ENCODE measurements around the gene NRXN2. TPM values are rescaled to one million over a fixed set of nuclear protein-coding genes. Genes with fewer than 3 reads are reported as not detected.
A peak's percentile ranks its signal among the peaks of the same experiment; 100 is the strongest.

Gene NRXN2
- total RNA-seq, 1 experiment from 2014 or later = not detected

- no peak for DNase-seq (ENCODE audit: low read depth)
Measured at GRCh38 chr11:64628596-64628995, 94.4 kb downstream of the NRXN2 start.

- no peak for DNase-seq (ENCODE audit: low read depth)
Measured at GRCh38 chr11:64627371-64627770, 95.6 kb downstream of the NRXN2 start.

GRCh38 chr11:64626637-64627036, 96.4 kb downstream of the NRXN2 start:
- no peak for DNase-seq (ENCODE audit: low read depth)

- no peak for DNase-seq (ENCODE audit: low read depth)
Measured at GRCh38 chr11:64624883-64625481, 98.0 kb downstream of the NRXN2 start.

- DNase-seq (ENCODE audit: low read depth) = no peak
Measured at GRCh38 chr11:64622681-64623080, 100.3 kb downstream of the NRXN2 start.

GRCh38 chr11:64621283-64622019, 101.5 kb downstream of the NRXN2 start:
- DNase-seq (ENCODE audit: low read depth) = no peak

- DNase-seq (ENCODE audit: low read depth) = peak; percentile 56
Measured at GRCh38 chr11:64620381-64620971, 102.5 kb downstream of the NRXN2 start.

- peak; percentile 46 for DNase-seq (ENCODE audit: low read depth)
Measured at GRCh38 chr11:64619811-64620380, 103.1 kb downstream of the NRXN2 start.

- DNase-seq (ENCODE audit: low read depth) = no peak
Measured at GRCh38 chr11:64619196-64619595, 103.8 kb downstream of the NRXN2 start.

GRCh38 chr11:64616817-64617216, 106.2 kb downstream of the NRXN2 start:
- DNase-seq (ENCODE audit: low read depth) = no peak

GRCh38 chr11:64614917-64615316, 108.1 kb downstream of the NRXN2 start:
- no peak for DNase-seq (ENCODE audit: low read depth)

GRCh38 chr11:64613648-64614047, 109.3 kb downstream of the NRXN2 start:
- DNase-seq (ENCODE audit: low read depth) = no peak

- peak; percentile 52 for DNase-seq (ENCODE audit: low read depth)
Measured at GRCh38 chr11:64611869-64612646, 110.9 kb downstream of the NRXN2 start.

- DNase-seq (ENCODE audit: low read depth) = no peak
Measured at GRCh38 chr11:64611176-64611575, 111.8 kb downstream of the NRXN2 start.

GRCh38 chr11:64610596-64610995, 112.4 kb downstream of the NRXN2 start:
- DNase-seq (ENCODE audit: low read depth) = no peak

- no peak for DNase-seq (ENCODE audit: low read depth)
Measured at GRCh38 chr11:64609436-64610047, 113.5 kb downstream of the NRXN2 start.

GRCh38 chr11:64608636-64609035, 114.4 kb downstream of the NRXN2 start:
- no peak for DNase-seq (ENCODE audit: low read depth)

- DNase-seq (ENCODE audit: low read depth) = no peak
Measured at GRCh38 chr11:64608046-64608445, 115.0 kb downstream of the NRXN2 start.

- DNase-seq (ENCODE audit: low read depth) = no peak
Measured at GRCh38 chr11:64607381-64607985, 115.5 kb downstream of the NRXN2 start.

GRCh38 chr11:64606796-64607380, 116.1 kb downstream of the NRXN2 start:
- DNase-seq (ENCODE audit: low read depth) = no peak
